ENCODE data around the gene NDUFB10. TPM values are rescaled to one million over a fixed set of nuclear protein-coding genes. Genes with fewer than 3 reads are reported as not detected.

The NDUFB10 gene
- total and polyA plus RNA-seq, 5 donors from 2014 or later, result 65.1 to 288 (median 193) TPM

GRCh38 chr16:2007081-2007836 is 47.9 kb downstream of the NDUFB10 start:
- peaks cover 0 to 48% (median 21%) of the 10 kb centered on the region in 4 donors for H3K4me1 Mint-ChIP-seq
- H3K9me3 Mint-ChIP-seq, result no peaks in the 10 kb centered on the region
- no peak overlapping the region for H3K27ac ChIP-seq (ENCODE audit: insufficient read depth, low read length, poor library complexity, severe bottlenecking)
- peak overlapping the region in 1 of 3 donors; percentile 78 for H3K27ac Mint-ChIP-seq
- no peaks in the 10 kb centered on the region for H3K36me3 Mint-ChIP-seq
- no peaks in the 10 kb centered on the region for H3K27me3 ChIP-seq (ENCODE audit: control insufficient read depth, insufficient read depth, low read length)
- DNase-seq (no peak), ATAC-seq (ENCODE audit: low read depth in 2 of 2) (no peak)
- no peaks in the 10 kb centered on the region for H3K27me3 Mint-ChIP-seq
- peaks cover 2% of the 10 kb centered on the region for H3K36me3 ChIP-seq (ENCODE audit: control insufficient read depth, insufficient read depth, low read length)
- no peak overlapping the region for H3K4me3 ChIP-seq (ENCODE audit: low read depth, low read length)
- peaks cover 46% of the 10 kb centered on the region for H3K4me1 ChIP-seq (ENCODE audit: control insufficient read depth, insufficient read depth, low read length, poor library complexity, severe bottlenecking)
- peak overlapping the region; percentile 72 to 97 (median 83) for H3K4me3 Mint-ChIP-seq
- H3K9me3 ChIP-seq (ENCODE audit: control insufficient read depth in 2 of 2, low read length in 2 of 2), result no peaks in the 10 kb centered on the region

GRCh38 chr16:2008009-2008526 is 48.7 kb downstream of the NDUFB10 start:
- no peak for ATAC-seq (ENCODE audit: low read depth in 2 of 2)

GRCh38 chr16:2008631-2009163 is 49.4 kb downstream of the NDUFB10 start:
- H3K4me1 ChIP-seq (ENCODE audit: control insufficient read depth, insufficient read depth, low read length, poor library complexity, severe bottlenecking), result peaks cover 45% of the 10 kb centered on the region
- DNase-seq, result peak in 1 of 3 donors; percentile 37
- no peaks in the 10 kb centered on the region for H3K36me3 ChIP-seq (ENCODE audit: control insufficient read depth, insufficient read depth, low read length)
- H3K9me3 Mint-ChIP-seq, result no peaks in the 10 kb centered on the region
- peak overlapping the region; percentile 38 to 78 (median 72) for H3K27ac Mint-ChIP-seq
- peak overlapping the region; percentile 72 to 97 (median 83) for H3K4me3 Mint-ChIP-seq
- no peaks in the 10 kb centered on the region for H3K27me3 Mint-ChIP-seq
- H3K27ac ChIP-seq (ENCODE audit: insufficient read depth, low read length, poor library complexity, severe bottlenecking), result peak overlapping the region; percentile 89
- H3K4me1 Mint-ChIP-seq, result peaks cover 0 to 48% (median 21%) of the 10 kb centered on the region in 4 donors
- no peaks in the 10 kb centered on the region for H3K27me3 ChIP-seq (ENCODE audit: control insufficient read depth, insufficient read depth, low read length)
- no peak for ATAC-seq (ENCODE audit: low read depth in 2 of 2)
- no peaks in the 10 kb centered on the region for H3K36me3 Mint-ChIP-seq
- H3K4me3 ChIP-seq (ENCODE audit: low read depth, low read length), result peak overlapping the region; percentile 71
- no peaks in the 10 kb centered on the region for H3K9me3 ChIP-seq (ENCODE audit: control insufficient read depth in 2 of 2, low read length in 2 of 2)

More at GRCh38 chr16:2008009-2008526, 48.7 kb downstream of the NDUFB10 start:
- Mint-ChIP-seq H3K9me3 (no peaks in the 10 kb centered on the region), H3K27ac (peak overlapping the region in 2 of 3 donors; percentile 72 to 78), H3K36me3 (no peaks in the 10 kb centered on the region), H3K27me3 (no peaks in the 10 kb centered on the region), H3K4me3 (peak overlapping the region; percentile 72 to 97 (median 83)), H3K4me1 (peaks cover 0 to 48% (median 21%) of the 10 kb centered on the region in 4 donors)
- Histone ChIP-seq H3K27me3 (ENCODE audit: control insufficient read depth, insufficient read depth, low read length) (no peaks in the 10 kb centered on the region), H3K4me1 (ENCODE audit: control insufficient read depth, insufficient read depth, low read length, poor library complexity, severe bottlenecking) (peaks cover 46% of the 10 kb centered on the region), H3K9me3 (ENCODE audit: control insufficient read depth in 2 of 2, low read length in 2 of 2) (no peaks in the 10 kb centered on the region), H3K4me3 (ENCODE audit: low read depth, low read length) (peak overlapping the region; percentile 71), H3K27ac (ENCODE audit: insufficient read depth, low read length, poor library complexity, severe bottlenecking) (peak overlapping the region; percentile 89), H3K36me3 (ENCODE audit: control insufficient read depth, insufficient read depth, low read length) (no peaks in the 10 kb centered on the region)
- DNase-seq, result peak in 1 of 3 donors; percentile 33

GRCh38 chr16:2009164-2009711 is 49.9 kb downstream of the NDUFB10 start:
- Histone ChIP-seq H3K4me1 (ENCODE audit: control insufficient read depth, insufficient read depth, low read length, poor library complexity, severe bottlenecking) (peaks cover 39% of the 10 kb centered on the region), H3K27me3 (ENCODE audit: control insufficient read depth, insufficient read depth, low read length) (no peaks in the 10 kb centered on the region), H3K27ac (ENCODE audit: insufficient read depth, low read length, poor library complexity, severe bottlenecking) (peak overlapping the region; percentile 89), H3K9me3 (ENCODE audit: control insufficient read depth in 2 of 2, low read length in 2 of 2) (no peaks in the 10 kb centered on the region), H3K4me3 (ENCODE audit: low read depth, low read length) (peak overlapping the region; percentile 71), H3K36me3 (ENCODE audit: control insufficient read depth, insufficient read depth, low read length) (no peaks in the 10 kb centered on the region)
- peaks cover 0 to 47% (median 21%) of the 10 kb centered on the region in 4 donors for H3K4me1 Mint-ChIP-seq
- ATAC-seq (ENCODE audit: low read depth in 2 of 2) (peak; percentile 38 to 40), DNase-seq (peak in 1 of 3 donors; percentile 26)
- no peaks in the 10 kb centered on the region for H3K9me3 Mint-ChIP-seq
- H3K27me3 Mint-ChIP-seq, result no peaks in the 10 kb centered on the region
- H3K36me3 Mint-ChIP-seq, result no peaks in the 10 kb centered on the region
- peak overlapping the region; percentile 38 to 78 (median 72) for H3K27ac Mint-ChIP-seq
- H3K4me3 Mint-ChIP-seq, result peak overlapping the region; percentile 72 to 97 (median 83)

GRCh38 chr16:2009791-2010510 is 50.6 kb downstream of the NDUFB10 start, which contains the start of gene ZNF598:
ZNF598 (minus strand) TSS chr16:2009821.
- H3K27me3 ChIP-seq (ENCODE audit: control insufficient read depth, insufficient read depth, low read length), result no peaks in the 10 kb centered on the region
- peak within 1 kb of the TSS; percentile 89 for H3K27ac ChIP-seq (ENCODE audit: insufficient read depth, low read length, poor library complexity, severe bottlenecking)
- H3K4me1 ChIP-seq (ENCODE audit: control insufficient read depth, insufficient read depth, low read length, poor library complexity, severe bottlenecking), result peaks cover 36% of the 10 kb centered on the region
- ATAC-seq (ENCODE audit: low read depth in 2 of 2) (peak; percentile 97 to 98), DNase-seq (peak; percentile 74 to 89 (median 81))
- Mint-ChIP-seq H3K27me3 (no peaks in the 10 kb centered on the region), H3K27ac (peak within 1 kb of the TSS; percentile 91 to 98 (median 97)), H3K9me3 (no peaks in the 10 kb centered on the region), H3K4me3 (peak within 1 kb of the TSS; percentile 92 to 97 (median 94)), H3K4me1 (peaks cover 0 to 41% (median 21%) of the 10 kb centered on the region in 4 donors), H3K36me3 (no peaks in the 10 kb centered on the region)
- H3K9me3 ChIP-seq (ENCODE audit: control insufficient read depth in 2 of 2, low read length in 2 of 2), result no peaks in the 10 kb centered on the region
- H3K36me3 ChIP-seq (ENCODE audit: control insufficient read depth, insufficient read depth, low read length), result no peaks in the 10 kb centered on the region
- H3K4me3 ChIP-seq (ENCODE audit: low read depth, low read length), result peak within 1 kb of the TSS; percentile 93

Other genes starting within 250 kb of the NDUFB10 start
- 45.1 TPM for gene NME3, start 188.0 kb upstream of the NDUFB10 start, total RNA-seq
- gene NME3, start 188.0 kb upstream of the NDUFB10 start, polyA plus RNA-seq, result 100 to 1,000 TPM in 1 of 4 donors, 10 to 100 TPM in 3; 63.8 to 101 (median 75.0) TPM
- 19.0 TPM for gene EME2, start 186.7 kb upstream of the NDUFB10 start, total RNA-seq
- gene EME2, start 186.7 kb upstream of the NDUFB10 start, polyA plus RNA-seq, result 1 to 10 TPM in 1 of 4 donors, under 1 TPM in 3; 0.57 to 1.1 (median 0.64) TPM
- 46.5 TPM for gene MRPS34, start 186.4 kb upstream of the NDUFB10 start, total RNA-seq
- 100 to 1,000 TPM; 143 to 176 (median 155) TPM for gene MRPS34, start 186.4 kb upstream of the NDUFB10 start, polyA plus RNA-seq
- 85.2 TPM for gene SPSB3, start 177.0 kb upstream of the NDUFB10 start, total RNA-seq
- 10 to 100 TPM; 61.1 to 72.3 (median 70.8) TPM for gene SPSB3, start 177.0 kb upstream of the NDUFB10 start, polyA plus RNA-seq
- 41.6 TPM for gene NUBP2, start 176.6 kb upstream of the NDUFB10 start, total RNA-seq
- gene NUBP2, start 176.6 kb upstream of the NDUFB10 start, polyA plus RNA-seq, result 100 to 1,000 TPM in 1 of 4 donors, 10 to 100 TPM in 3; 88.8 to 104 (median 96.6) TPM
- 0.84 TPM for gene IGFALS, start 165.8 kb upstream of the NDUFB10 start, total RNA-seq
- under 1 TPM in 1 of 4 donors, not detected in 3; 0.24 TPM for gene IGFALS, start 165.8 kb upstream of the NDUFB10 start, polyA plus RNA-seq
- gene HAGH, start 132.7 kb upstream of the NDUFB10 start, total RNA-seq, result 36.1 TPM
- 10 to 100 TPM; 42.1 to 69.1 (median 48.9) TPM for gene HAGH, start 132.7 kb upstream of the NDUFB10 start, polyA plus RNA-seq
- gene FAHD1, start 132.3 kb upstream of the NDUFB10 start, total RNA-seq, result 4.5 TPM
- 10 to 100 TPM; 16.3 to 25.8 (median 22.4) TPM for gene FAHD1, start 132.3 kb upstream of the NDUFB10 start, polyA plus RNA-seq
- gene MEIOB, start 87.4 kb upstream of the NDUFB10 start, total RNA-seq, result not detected
- not detected for gene MEIOB, start 87.4 kb upstream of the NDUFB10 start, polyA plus RNA-seq
- gene HS3ST6, start 41.1 kb upstream of the NDUFB10 start, total RNA-seq, result not detected
- gene HS3ST6, start 41.1 kb upstream of the NDUFB10 start, polyA plus RNA-seq, result not detected
- gene MSRB1, start 16.3 kb upstream of the NDUFB10 start, total RNA-seq, result 8.3 TPM
- gene MSRB1, start 16.3 kb upstream of the NDUFB10 start, polyA plus RNA-seq, result 10 to 100 TPM; 25.0 to 50.9 (median 32.8) TPM
- not detected for gene RPL3L, start 4.8 kb upstream of the NDUFB10 start, total RNA-seq
- not detected for gene RPL3L, start 4.8 kb upstream of the NDUFB10 start, polyA plus RNA-seq
- gene RPS2, start 5.3 kb downstream of the NDUFB10 start, total RNA-seq, result 2,223 TPM
- gene RPS2, start 5.3 kb downstream of the NDUFB10 start, polyA plus RNA-seq, result 1,000 to 10,000 TPM; 4,615 to 6,441 (median 5,598) TPM
- gene RNF151, start 7.3 kb downstream of the NDUFB10 start, total RNA-seq, result not detected
- gene RNF151, start 7.3 kb downstream of the NDUFB10 start, polyA plus RNA-seq, result not detected
- gene TBL3, start 12.5 kb downstream of the NDUFB10 start, total RNA-seq, result 25.3 TPM
- 10 to 100 TPM; 48.0 to 60.0 (median 53.9) TPM for gene TBL3, start 12.5 kb downstream of the NDUFB10 start, polyA plus RNA-seq
- 0.47 TPM for gene NOXO1, start 21.9 kb downstream of the NDUFB10 start, total RNA-seq
- gene NOXO1, start 21.9 kb downstream of the NDUFB10 start, polyA plus RNA-seq, result under 1 TPM in 2 of 4 donors, not detected in 2; 0.16 to 0.35 TPM
- gene GFER, start 24.7 kb downstream of the NDUFB10 start, total RNA-seq, result 18.4 TPM
- 10 to 100 TPM; 30.5 to 45.5 (median 36.5) TPM for gene GFER, start 24.7 kb downstream of the NDUFB10 start, polyA plus RNA-seq
- gene SYNGR3, start 30.4 kb downstream of the NDUFB10 start, total RNA-seq, result 3.2 TPM
- gene SYNGR3, start 30.4 kb downstream of the NDUFB10 start, polyA plus RNA-seq, result 1 to 10 TPM in 2 of 4 donors, under 1 TPM in 1, not detected in 1; 0.82 to 1.8 (median 1.1) TPM
- 48.2 TPM for gene ZNF598, start 50.3 kb downstream of the NDUFB10 start, total RNA-seq
- gene ZNF598, start 50.3 kb downstream of the NDUFB10 start, polyA plus RNA-seq, result 1 to 10 TPM; 1.8 to 3.1 (median 2.9) TPM
- gene NPW, start 60.2 kb downstream of the NDUFB10 start, total RNA-seq, result not detected
- not detected for gene NPW, start 60.2 kb downstream of the NDUFB10 start, polyA plus RNA-seq
- 1.5 TPM for gene NHERF2, start 67.4 kb downstream of the NDUFB10 start, total RNA-seq
- under 1 TPM; 0.09 to 0.86 (median 0.21) TPM for gene NHERF2, start 67.4 kb downstream of the NDUFB10 start, polyA plus RNA-seq
- 15.0 TPM for gene NTHL1, start 88.3 kb downstream of the NDUFB10 start, total RNA-seq
- gene NTHL1, start 88.3 kb downstream of the NDUFB10 start, polyA plus RNA-seq, result 10 to 100 TPM; 24.7 to 52.7 (median 38.4) TPM
- 133 TPM for gene TSC2, start 88.4 kb downstream of the NDUFB10 start, total RNA-seq
- gene TSC2, start 88.4 kb downstream of the NDUFB10 start, polyA plus RNA-seq, result 10 to 100 TPM; 22.7 to 26.6 (median 26.4) TPM
- gene PKD1, start 176.4 kb downstream of the NDUFB10 start, total RNA-seq, result 86.1 TPM
- gene PKD1, start 176.4 kb downstream of the NDUFB10 start, polyA plus RNA-seq, result 1 to 10 TPM; 1.4 to 4.4 (median 2.6) TPM
- not detected for gene RAB26, start 189.1 kb downstream of the NDUFB10 start, total RNA-seq
- 1 to 10 TPM in 2 of 4 donors, under 1 TPM in 2; 0.38 to 1.2 (median 0.93) TPM for gene RAB26, start 189.1 kb downstream of the NDUFB10 start, polyA plus RNA-seq
- gene TRAF7, start 196.2 kb downstream of the NDUFB10 start, total RNA-seq, result 33.4 TPM
- 1 to 10 TPM; 4.0 to 7.3 (median 4.8) TPM for gene TRAF7, start 196.2 kb downstream of the NDUFB10 start, polyA plus RNA-seq
- gene CASKIN1, start 237.1 kb downstream of the NDUFB10 start, total RNA-seq, result not detected
- gene CASKIN1, start 237.1 kb downstream of the NDUFB10 start, polyA plus RNA-seq, result not detected
- 23.5 TPM for gene MLST8, start 245.9 kb downstream of the NDUFB10 start, total RNA-seq
- 10 to 100 TPM; 20.9 to 31.1 (median 24.3) TPM for gene MLST8, start 245.9 kb downstream of the NDUFB10 start, polyA plus RNA-seq